GM21825 (cell line): Measurements from ENCODE around the gene MMD.
"Not testable (repeated sequence)": the region's sequence is repeated elsewhere in the genome, so short reads cannot be mapped to it uniquely, and the experiment has no call there.

Source experiments
- ATAC-seq: cut with Tn5 transposase; IDR thresholded peaks from one replicate; pipeline ENCODE4 v1.9.1; 2021; ENCODE audit warnings: mild to moderate bottlenecking, moderate library complexity; ENCODE audit not compliant: unreplicated experiment

The MMD gene

DNA sequence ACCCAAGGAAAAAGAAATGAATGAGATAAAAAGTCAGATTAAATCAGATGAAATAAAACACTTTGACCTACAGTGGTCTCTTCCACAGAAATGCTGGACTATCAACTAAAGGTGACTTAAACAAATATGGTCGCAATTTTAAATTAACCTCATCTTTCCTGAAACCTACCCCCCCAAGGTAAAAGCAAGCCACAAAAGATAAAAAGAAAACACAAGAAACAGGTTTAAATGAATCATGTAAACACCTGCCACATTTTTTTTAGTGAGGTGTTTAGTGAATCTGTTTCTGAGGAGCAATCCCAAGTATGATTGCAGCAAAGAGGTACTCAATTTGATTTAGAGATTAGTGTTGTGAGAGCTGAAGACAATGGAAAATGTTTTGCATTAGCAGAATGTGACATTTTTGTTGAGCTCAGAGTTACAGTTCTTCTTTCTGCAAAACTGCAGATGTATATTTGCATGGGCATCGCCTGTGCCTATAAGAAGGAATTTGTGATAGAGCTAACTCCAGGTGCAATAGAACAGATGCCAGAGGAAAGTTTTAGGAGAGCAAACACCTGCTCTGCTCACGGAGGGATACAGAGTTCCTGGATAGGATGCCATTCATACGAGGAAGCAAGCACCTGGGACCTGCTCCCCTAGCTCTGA, 3.4 kb upstream of the MMD start:
- ATAC-seq: no peak

DNA sequence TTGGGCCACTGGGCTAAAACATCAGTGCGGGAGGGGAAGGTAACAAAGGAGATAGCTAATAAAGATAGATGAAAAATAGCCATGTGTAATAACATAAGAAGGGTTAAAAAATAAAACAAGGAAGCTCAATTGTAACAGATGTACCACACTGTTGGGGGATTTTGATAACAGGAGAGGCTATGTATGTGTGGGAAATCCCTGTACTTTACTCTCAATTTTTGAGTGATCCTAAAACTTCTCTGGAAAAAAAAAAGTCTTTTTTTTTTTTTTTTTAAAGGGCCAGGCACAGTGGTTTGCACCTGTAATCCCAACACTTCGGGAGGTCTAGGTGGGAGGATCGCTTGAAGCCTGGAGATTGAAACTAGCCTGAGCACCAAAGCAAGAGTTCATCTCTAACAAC, 1.9 kb upstream of the MMD start:
- no peak for ATAC-seq

DNA sequence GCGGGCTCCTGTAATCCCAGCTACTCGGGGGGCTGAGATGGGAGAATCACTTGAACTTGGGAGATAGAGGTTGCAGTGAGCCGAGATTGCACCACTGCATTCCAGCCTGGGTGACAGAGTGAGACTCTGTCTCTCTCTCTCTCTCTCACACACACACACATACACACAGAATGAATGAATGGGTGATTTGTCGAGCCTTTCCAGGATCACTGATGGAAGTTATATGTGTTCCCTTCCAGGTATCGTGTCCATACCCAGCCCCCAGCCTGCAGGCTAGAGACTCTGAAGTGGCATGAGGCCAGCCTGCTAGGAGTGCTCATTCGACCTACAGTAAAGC, 1.2 kb upstream of the MMD start:
- not testable (repeated sequence) for ATAC-seq

GRCh38 chr17:55420776-55421178, 858 bp downstream of the MMD start:
- ATAC-seq: no peak

GRCh38 chr17:55420067-55420775, 1.4 kb downstream of the MMD start:
- no peak for ATAC-seq

DNA sequence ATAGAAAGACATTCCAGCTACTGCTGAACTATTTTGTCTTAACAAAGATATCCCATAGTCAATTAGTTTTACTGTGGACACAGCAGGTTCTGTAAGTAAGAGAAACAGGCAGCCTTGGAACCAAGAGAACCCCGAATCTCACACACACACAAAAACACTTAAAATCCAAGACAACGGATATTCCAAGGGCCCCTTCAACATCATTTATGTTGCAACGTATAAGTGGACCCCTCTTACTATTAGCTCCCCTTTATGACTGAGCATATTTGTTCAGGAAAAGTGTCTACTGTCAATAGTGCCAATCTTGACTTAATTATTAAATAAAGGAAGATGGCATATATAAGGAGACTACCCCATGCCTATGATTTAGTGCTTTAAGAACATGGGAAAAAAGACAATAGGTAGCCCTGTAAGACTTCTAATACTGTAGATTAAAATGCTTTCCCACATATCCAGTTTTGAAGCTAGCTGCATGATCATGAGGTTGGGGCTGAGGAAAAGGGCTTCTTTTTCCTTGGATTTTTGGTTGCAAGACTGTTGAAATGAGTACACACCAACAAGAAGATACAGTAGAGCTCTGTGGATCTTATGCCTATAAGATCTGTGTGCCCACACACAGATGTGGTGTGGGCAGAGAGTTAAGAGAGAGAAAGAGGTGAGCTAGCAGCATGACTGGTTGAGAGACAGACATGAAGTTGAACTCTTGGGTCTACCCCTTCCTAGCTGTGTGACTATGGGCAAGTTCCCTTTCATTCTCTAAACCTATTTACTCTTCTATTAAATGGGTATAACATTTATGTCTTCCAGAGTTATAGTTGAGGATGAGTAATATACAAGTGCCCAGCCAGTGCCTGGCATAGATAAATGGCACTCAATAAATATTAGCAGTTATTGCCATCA, 3.0 kb downstream of the MMD start:
- no peak for ATAC-seq

DNA sequence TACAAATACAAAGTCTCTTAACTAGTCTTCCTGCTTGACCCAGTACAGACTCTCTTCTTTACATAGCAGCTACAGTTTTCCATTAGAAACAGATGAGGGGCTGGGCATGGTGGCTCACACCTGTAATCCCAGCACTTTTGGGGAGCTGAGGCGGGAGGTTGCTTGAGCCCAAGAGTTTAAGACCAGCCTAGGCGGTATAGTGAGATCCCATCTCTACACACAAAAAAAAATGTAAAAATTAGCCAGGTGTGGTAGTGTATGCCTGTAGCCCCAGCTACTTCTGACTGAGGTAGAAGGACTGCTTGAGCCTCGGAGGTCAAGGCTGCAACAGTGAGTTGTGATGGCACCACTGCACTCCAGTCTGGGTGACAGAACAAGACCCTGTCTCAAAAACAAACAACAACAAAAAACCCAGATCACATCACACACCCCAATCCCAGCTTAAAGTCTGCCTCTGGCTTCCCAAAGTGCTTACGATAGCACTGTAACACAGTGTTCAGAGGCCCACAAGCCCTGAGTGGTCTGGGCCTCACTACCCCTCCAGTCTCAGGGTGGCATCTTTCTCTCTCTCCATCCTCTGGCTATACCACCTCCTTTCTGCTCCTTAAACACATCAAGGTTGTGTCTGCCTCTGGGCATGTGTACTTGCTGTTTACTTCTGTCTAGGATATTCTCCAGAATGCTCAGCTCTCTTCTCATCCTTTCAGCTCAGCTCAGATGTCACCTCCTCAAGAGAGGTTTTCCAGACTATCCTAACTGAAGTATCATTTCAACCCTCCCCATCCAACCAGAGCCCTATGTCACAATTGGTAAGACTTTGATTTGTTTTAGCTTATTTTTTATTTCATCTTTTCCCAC, 4.0 kb downstream of the MMD start:
- ATAC-seq: no peak

DNA sequence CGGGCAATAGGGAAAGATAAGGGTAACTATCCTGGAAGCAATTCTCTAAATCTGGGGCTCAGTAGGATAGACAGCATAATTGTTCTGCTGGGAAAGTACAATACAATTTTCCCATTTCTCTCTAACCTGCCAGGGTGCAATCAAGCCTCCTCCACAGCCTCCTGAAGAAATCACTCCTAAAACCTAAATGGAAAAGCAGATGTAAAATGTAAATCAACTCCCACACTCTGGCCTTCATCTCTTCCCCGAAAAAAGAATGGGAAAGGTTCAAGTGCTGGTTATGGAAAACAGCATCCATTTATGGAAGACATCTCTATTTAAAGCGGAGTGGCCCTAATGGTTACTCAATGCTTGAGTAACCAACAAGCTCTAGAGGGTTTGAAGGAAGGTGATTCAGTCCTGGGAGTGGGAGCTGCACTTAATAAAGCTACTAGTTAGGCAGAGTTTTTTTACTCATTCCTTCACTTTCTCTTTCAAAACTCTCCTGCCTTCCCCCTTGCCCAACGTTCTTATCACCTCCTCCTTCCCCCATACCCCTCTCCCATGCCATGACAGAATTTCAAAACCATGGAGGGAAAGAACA, 5.1 kb downstream of the MMD start:
- no peak for ATAC-seq

DNA sequence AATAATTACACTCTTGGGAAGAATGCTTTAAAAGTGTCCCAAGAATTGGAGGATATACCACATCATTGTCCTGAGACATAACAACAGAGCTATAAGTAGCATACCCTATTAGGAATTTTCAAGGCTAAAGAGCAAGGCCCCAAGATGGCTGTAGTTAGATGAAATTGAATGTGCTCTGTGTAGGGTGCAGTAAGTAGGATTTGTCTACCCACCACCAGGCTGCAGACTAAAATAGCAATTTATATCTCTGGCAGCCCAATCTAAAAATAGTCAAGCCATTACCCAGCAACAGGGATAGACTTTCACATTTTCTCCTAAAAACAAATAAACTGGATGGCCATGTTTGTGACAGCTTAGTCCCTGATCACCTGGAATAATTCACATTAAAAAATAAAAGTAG, 5.6 kb downstream of the MMD start:
- no peak for ATAC-seq

GRCh38 chr17:55414983-55415382, 6.7 kb downstream of the MMD start:
- ATAC-seq: no peak

DNA sequence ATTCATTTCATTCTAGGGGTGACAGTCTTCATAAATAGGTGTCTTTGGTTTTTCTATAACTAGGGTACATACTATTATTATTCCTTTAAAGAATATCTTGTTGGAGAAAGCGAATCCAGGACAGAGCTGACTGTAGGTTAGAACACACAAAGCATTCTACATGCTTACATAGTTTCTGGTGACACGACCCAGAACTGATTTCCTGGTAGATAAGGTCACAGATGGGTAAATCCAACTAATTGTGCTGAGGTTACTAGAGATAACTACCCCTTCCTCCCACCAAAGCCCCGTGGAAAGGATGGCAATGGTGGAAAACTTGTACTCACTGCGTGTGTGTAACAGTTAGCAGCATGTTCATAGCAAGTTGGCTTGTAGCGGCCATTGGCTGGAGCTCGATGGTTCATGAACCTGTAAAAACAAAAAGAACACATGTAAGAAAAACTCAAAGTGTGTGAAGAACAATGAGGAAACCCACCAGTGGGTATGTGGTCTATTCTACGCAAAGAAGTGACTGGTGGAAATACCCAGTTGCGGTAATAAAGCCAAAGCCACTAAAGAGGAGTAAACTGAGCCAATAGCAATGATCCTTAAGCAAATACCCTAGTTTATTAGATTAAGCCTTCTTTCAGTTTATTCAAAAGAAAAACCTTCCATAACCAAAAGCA, 7.7 kb downstream of the MMD start:
- no peak for ATAC-seq

GRCh38 chr17:55411463-55411855, 10.2 kb downstream of the MMD start:
- no peak for ATAC-seq

- no peak for ATAC-seq
Measured at GRCh38 chr17:55410722-55411462, 10.7 kb downstream of the MMD start.

GRCh38 chr17:55409030-55409800, 12.4 kb downstream of the MMD start:
- no peak for ATAC-seq

- ATAC-seq: no peak
Measured at GRCh38 chr17:55407641-55408566, 13.7 kb downstream of the MMD start.

DNA sequence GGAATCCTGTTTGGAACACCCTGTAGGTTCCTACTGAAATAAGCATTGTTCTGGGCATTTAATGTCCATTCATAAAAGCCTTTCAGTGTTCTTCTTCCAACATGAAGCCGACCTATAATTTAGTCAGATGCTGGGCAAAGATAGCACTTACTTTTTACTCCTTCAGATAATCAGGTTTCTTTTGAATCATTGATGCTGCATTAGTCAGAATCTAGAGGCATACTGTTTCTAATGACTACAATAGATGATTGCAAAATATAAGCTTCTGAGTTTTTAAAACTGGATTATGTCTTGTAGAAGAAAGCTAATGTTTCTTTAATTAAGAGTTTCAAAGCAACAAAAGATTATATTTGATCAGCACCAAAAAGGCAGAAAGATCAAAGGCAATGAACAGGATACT, 16.0 kb downstream of the MMD start:
- ATAC-seq: no peak

DNA sequence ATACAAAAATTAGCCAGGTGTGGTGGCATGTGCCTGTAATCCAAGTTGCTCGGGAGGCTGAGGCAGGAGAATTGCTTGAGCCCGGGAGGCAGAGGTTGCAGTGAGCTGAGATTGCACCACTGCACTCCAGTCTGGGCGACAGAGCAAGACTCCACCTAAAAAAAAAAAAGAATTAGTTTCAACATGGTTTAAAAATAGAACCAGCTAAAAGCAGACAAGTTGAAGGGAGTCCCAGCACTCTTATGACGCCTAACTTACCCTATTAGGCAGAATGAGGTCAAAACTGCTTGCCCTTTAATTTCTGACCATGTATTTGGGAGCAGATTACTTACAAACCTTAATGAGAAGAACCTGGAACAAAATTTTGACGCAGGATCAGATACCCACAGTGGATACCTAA, 17.4 kb downstream of the MMD start:
- ATAC-seq: not testable (repeated sequence)

GRCh38 chr17:55402374-55402773, 19.3 kb downstream of the MMD start:
- no peak for ATAC-seq
